Stimulated activated CD8-positive, alpha-beta memory T cell treated with anti-CD3 and anti-CD28 coated beads, Interleukin-15, amount 100 ng/mL, for 24 hours (primary cell): ENCODE results near the gene ATP2B3.

ENCODE experiments used
- DNase-seq: peaks from one replicate; pipeline ENCODE4 v3.0.0-alpha.2; 2020; ENCODE audit warnings: low read depth

ATP2B3 gene

DNA sequence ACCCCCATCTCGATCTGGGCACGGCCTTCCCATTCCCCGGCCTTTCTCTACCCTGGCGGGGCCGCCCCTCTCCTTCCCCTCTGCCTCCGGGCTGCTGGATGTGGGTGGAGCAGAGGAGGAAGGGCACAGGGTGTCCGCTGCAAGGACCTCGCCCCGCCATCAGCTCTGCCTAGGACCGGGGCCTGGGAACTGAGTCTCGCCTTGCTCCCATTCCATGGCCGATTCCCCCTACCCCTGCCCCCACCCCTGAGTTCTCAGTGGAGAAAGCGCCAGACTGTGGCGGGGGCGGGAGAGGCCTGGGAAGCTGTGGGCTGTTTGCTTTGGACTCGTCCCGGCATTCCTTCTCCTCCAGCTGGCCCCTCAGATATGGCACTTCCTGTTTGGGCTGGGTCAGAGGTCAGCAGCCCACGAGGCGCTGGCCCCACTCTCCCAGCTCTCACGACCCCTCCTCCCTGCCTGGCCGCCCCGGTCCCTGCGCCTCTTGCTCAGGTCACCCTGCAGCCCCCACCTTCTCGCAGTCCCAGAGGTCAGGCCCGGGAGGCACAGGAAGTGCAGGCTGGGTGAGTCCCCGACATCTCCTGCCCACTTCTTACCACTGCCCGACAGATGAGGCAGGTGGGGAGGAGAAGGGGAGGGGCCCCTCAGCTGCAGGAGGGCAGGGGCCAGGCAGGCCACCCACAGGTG lies 29.1 kb upstream of the ATP2B3 start:
- no peak for DNase-seq

DNA sequence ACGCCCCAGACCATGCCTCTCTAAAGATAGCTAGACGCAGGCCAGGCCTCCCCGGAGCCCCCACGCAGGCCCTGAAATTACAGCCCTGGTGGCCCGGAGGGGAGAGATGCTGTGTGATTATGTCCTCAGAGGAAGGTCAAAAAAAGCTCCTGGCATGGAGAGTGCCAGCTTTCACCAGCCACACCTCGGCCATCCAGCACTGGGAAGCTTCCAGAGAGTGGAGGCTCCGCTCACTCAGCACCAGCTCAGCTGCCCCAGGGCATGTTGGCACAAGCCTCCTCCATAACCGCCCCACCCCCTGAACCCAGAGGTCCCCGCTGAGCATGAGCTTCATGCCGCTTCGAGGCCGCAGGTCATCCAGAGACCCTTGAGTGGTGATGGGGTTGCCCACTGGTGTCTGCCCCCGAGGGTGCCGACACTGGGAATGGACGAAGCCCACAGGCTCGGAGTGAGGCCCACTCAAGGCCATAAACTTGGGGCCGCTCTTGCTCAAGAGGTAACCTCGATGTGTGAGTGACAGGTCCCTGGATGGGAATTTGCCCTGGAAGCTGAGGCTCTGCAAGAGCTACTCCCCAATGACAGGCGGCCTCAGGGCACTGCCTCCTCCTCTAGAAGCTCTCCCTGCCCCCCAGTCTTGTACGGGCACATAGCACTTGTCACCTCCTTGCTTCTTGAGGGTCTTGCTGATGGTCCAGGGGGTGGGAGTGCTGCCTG lies 27.1 kb upstream of the ATP2B3 start:
- DNase-seq: no peak

GRCh38 chrX:153491351-153491914 lies 26.0 kb upstream of the ATP2B3 start:
- DNase-seq: no peak

DNA sequence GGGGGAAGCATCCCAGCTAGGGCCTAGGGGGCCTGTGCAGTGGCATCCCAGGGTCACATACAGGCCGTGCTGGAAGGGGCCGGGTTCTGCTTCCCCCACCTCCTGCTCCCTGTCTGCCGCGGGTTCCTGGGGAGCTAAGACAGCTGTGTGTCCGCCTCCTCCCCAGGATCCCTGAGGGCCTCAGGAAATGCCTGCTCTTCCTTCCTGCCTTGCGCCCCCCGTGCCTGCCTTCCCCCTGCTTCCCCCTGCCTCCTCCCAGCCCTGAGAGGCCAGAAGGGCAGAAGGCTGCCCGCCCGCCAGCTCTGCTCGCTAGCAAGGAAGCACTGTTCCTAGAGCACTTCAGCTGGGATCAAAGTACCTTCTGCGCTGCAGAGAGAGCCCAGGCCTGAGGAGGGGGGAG lies 25.5 kb upstream of the ATP2B3 start:
- DNase-seq: no peak

- DNase-seq: no peak
Observed at GRCh38 chrX:153492543-153492942, 24.9 kb upstream of the ATP2B3 start.

DNA sequence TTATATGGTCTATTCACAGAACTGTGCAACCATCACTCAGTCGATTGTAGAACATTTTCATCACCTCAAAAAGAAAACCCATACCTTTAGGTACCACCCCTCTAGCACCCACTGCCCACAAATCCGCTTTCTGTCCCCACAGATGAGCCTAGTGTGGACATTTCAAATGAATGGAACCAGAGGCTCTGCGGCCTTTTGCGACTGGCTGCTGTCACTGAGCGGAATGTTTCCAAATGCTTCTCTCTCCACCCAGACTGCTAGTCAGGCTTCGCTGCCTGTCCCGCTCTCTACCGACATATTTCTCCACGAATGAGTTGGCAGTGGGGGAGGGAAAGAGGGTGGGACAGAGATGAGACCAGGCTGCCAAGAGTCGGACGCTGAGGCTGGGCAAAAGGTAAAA lies 24.4 kb upstream of the ATP2B3 start:
- DNase-seq: no peak

DNA sequence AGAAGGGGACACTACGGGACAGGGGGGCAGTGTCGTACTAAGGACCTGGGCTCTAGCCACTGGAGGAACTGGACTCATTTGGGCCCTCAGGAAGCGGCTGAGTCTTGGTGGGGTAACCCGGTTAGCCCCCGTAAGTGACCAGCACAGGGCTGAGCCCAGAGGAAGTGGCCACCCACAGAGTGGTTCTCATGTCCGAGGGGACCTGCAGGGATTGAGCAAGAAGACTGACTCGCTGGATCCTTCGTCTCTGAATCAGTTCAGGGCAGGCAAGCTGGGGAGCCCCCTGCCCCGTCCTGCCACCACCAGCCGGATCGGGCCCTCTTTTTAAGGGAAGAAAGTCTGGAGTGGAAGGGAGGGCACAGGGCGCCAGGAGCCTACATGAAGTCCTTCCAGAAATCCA lies 23.4 kb upstream of the ATP2B3 start:
- DNase-seq: no peak

- DNase-seq: no peak
Observed at GRCh38 chrX:153494541-153495361, 22.7 kb upstream of the ATP2B3 start, which contains the start of gene BGN. Gene BGN (plus strand): TSS chrX:153494980. CDS start chrX:153504632, 9,652 bp downstream.

DNA sequence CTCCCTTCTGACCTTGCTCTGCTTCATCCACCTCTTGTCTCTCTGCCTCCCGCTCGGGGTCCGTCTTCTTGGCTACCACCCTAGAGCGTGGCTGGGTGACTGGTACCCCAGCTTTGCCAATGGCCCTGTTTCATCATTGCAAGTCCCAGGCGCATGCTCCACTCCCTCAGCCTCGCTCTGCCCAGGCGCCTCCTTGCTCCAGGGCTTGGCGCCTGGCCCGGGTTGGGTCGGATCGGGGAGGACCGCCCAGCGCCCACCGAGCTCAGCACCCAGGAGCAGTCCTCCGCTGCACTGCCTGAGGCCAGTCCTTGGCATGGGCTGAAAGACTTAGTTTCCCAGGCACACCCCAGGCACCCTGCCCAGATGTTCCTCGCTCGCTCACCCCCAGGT lies 22.1 kb upstream of the ATP2B3 start:
- no peak for DNase-seq

- no peak for DNase-seq
Observed at GRCh38 chrX:153495903-153496589, 21.4 kb upstream of the ATP2B3 start.

- no peak for DNase-seq
Observed at GRCh38 chrX:153496590-153496959, 20.9 kb upstream of the ATP2B3 start.

DNA sequence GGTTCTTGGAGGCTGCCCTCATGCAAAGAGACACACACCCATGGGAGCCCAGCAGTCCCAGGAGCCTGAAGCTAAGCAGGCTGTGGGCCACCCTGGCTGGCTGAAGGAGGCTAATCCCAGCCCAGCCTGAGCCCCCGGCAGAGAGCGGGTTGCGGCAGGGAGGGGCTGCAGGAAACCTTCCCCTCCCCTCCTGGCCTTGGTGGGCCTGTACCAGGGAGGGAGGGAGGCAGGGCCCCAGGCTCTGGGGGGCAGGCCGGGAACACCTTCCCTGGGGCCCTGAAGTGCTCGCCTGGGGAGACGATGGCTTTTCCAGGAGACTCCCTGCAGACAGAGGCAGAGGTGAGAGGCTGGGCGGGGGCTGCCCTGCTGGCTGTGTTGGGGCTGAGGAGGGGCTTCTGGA lies 19.0 kb upstream of the ATP2B3 start:
- no peak for DNase-seq

GRCh38 chrX:153499341-153499740 lies 18.1 kb upstream of the ATP2B3 start:
- DNase-seq: no peak

DNA sequence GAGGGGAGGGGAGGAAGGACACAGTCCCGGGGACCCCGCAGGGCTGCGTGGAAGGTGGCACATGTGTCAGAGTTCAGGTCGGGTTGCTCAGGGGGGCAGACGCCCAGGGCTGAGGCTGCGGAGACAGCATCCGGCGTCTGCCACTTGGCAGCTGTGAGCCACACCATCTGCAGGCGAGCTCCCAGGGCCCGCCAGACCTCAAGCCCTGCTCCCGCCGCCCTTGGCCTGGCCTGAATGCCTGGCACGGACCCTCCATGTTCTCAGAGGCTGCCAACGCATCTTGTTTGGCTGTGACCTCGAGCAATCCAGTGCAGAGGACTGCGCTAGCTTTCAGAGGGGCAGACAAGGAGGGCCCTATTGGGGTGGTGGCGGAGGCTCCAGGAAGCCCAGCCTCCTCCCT lies 17.6 kb upstream of the ATP2B3 start:
- no peak for DNase-seq

GRCh38 chrX:153500676-153501280 lies 16.7 kb upstream of the ATP2B3 start:
- no peak for DNase-seq

- DNase-seq: no peak
Observed at GRCh38 chrX:153501530-153501929, 15.9 kb upstream of the ATP2B3 start.

DNA sequence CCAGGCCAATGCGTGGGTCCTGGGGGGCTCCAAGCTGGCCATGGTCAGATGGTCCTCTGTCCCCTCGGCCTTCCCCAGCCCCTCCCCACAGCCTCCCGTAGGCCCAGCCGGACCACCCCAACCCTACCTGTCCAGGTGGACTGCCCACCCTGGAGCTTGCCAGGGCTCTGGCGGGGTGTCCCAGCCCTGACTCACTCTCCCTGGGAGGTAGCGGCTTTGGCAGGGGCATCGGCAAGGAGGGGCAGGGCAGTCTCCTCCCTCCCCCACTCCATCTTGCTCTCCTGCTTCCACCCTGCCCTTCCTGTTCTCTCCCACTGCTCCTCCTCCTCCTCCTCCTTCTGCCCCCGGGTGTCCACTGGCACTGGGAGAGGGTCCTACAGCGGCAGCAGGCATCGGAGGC lies 15.3 kb upstream of the ATP2B3 start:
- no peak for DNase-seq

DNA sequence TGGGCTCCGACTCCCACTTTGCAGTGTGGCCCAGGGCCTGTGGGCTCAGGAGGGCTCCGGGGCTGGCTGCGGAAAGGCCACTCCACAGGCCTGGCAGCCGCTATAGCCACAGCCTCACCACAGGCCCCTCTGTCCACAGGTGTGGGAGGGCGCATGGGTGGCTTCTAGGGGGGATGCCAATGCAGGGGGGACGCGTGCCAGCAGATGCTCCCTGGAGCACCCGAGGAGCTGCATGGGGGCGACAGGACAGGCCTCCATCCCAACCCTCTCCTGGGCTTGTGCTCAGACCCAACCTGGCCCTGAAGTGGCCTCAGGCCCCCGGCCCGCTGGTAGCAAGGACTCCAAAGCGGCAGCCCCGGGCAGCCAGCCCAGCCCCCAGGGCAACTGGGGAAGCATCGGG lies 14.6 kb upstream of the ATP2B3 start:
- no peak for DNase-seq

DNA sequence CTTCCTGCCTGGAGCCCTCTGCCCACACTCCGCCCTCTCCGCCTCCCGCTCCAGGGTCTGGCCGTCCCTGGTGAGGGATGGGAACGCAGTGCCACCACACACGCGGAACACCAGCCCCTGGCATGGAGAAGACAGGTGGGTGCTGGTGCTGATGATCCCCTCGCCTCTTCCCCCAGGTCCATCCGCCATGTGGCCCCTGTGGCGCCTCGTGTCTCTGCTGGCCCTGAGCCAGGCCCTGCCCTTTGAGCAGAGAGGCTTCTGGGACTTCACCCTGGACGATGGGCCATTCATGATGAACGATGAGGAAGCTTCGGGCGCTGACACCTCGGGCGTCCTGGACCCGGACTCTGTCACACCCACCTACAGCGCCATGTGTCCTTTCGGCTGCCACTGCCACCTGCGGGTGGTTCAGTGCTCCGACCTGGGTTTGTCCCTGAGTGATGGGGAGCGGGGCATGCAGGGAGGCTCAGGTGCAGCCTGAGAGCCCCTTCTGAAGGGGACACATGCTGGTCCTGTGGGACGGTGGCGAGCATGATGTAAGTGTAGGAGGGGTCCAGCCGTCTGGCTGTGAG lies 12.9 kb upstream of the ATP2B3 start:
- DNase-seq: no peak

GRCh38 chrX:153505361-153505760 lies 12.1 kb upstream of the ATP2B3 start:
- DNase-seq: no peak

DNA sequence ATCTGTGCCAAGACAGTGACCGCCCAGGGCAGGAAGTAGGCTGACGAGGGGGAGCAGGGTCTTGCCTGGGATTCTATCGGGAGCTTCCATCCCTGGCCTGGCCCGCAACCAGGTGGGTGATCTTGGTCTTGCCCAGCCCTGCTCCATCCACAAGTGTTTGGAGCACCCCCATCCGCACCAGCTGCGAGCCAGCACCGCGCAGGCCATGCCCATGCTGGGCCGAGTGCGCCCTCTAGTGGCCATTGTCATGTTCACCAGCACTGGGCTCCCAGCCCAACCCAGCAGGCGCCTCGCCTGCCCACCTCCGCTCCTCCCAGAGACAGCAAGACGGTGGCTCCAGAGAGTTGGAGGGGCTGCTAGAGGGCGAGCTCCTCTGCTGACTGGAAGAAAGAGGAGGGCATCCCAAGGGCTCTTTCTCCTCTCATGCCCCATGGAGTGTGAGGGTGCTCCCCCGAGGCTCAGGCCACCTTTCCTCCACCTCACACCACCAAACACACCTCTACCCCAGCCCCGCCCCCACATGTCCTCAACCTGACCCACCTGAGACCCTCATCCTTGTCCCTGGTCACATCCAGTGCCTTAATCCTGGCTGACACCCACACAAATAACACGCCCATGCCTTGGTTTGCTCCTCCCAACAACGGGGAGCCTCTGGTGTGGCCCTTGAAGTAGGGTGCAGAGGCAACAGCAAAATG lies 9.8 kb upstream of the ATP2B3 start:
- peak; percentile 69 for DNase-seq
